SK-N-SH (cell line): ENCODE data around the gene GPX2. TPM values are rescaled to one million over a fixed set of nuclear protein-coding genes. Genes with fewer than 3 reads are reported as not detected.

Experiments
- CTCF ChIA-PET: fragments of 300-600, 350-600 bp; formaldehyde crosslinking; extraction: SDS; loops from one replicate; lab custom pipeline; 2021; lab: Yijun Ruan, JAX
- POLR2A ChIA-PET: fragments of 350-600 bp; sonication (Branson Sonifier 250); formaldehyde crosslinking; extraction: SDS; loops from one replicate; lab custom pipeline; 2020; ENCODE audit warnings: antibody characterized with exemption, inconsistent platforms; lab: Yijun Ruan, JAX
- DNase-seq: peaks from one replicate; pipeline ENCODE4 v3.0.0; 2012
- H2AFZ ChIP-seq: fragments of 200-600 bp; sonication (generic); 2 replicates; pipeline ENCODE4 v1.8.1; 2016; ENCODE audit warnings: antibody characterized with exemption, mild to moderate bottlenecking, low read depth
- H3F3A ChIP-seq: fragments of 200-600 bp; sonication (generic); replicated peaks from 2 replicates; pipeline ENCODE3; 2016; ENCODE audit warnings: antibody characterized with exemption, mild to moderate bottlenecking; ENCODE audit not compliant: insufficient read depth
- H3K27ac ChIP-seq, 2 experiments: fragments of 200-500 bp in 1 of 2; fragments of 200-600 bp in 1 of 2; sonication (Bioruptor generic) in 1 of 2; sonication (generic), shearing (Covaris generic) in 1 of 2; 2 replicates each; pipeline versions ENCODE4 v1.5.1 to v1.6.1; 2014 to 2016; ENCODE audit warnings: low read depth in 2 of 2, inconsistent platforms in 1 of 2, low read length in 1 of 2, mild to moderate bottlenecking in 1 of 2, mixed read lengths in 1 of 2
- H3K27me3 ChIP-seq: fragments of 200-600 bp; sonication (generic), shearing (Covaris generic); 2 replicates; pipeline ENCODE4 v1.6.1; 2016; ENCODE audit warnings: mixed run types; ENCODE audit not compliant: insufficient read depth
- H3K36me3 ChIP-seq, 2 experiments: fragments of 200-500 bp in 1 of 2; fragments of 200-600 bp in 1 of 2; sonication (Bioruptor generic) in 1 of 2; sonication (generic) in 1 of 2; replicated peaks in 1 of 2; 2 replicates each; pipeline versions ENCODE3 to v1.5.1; 2014 to 2016; ENCODE audit warnings: low read length in 1 of 2, mild to moderate bottlenecking in 1 of 2; ENCODE audit not compliant: insufficient read depth in 2 of 2, control insufficient read depth in 1 of 2
- H3K4me1 ChIP-seq, 2 experiments: fragments of 200-500 bp in 1 of 2; fragments of 200-600 bp in 1 of 2; sonication (Bioruptor generic) in 1 of 2; sonication (generic), shearing (Covaris generic) in 1 of 2; 2 replicates each; pipeline versions ENCODE4 v1.5.1 to v1.6.1; 2014 to 2016; ENCODE audit warnings: low read depth in 1 of 2, low read length in 1 of 2, mixed run types in 1 of 2; ENCODE audit not compliant: insufficient read depth in 2 of 2, control insufficient read depth in 1 of 2
- H3K4me2 ChIP-seq: fragments of 200-600 bp; sonication (generic), shearing (Covaris generic); 2 replicates; pipeline ENCODE4 v1.6.1; 2017; ENCODE audit warnings: mixed run types
- H3K4me3 ChIP-seq, 2 experiments: fragments of 200-500 bp in 1 of 2; fragments of 200-600 bp in 1 of 2; sonication (Bioruptor generic) in 1 of 2; sonication (generic), shearing (Covaris generic) in 1 of 2; 2 replicates each; pipeline versions ENCODE4 v1.5.1 to v1.8.1; 2014 to 2016; ENCODE audit warnings: low read depth in 2 of 2, inconsistent platforms in 1 of 2, low read length in 1 of 2, mild to moderate bottlenecking in 1 of 2, mixed read lengths in 1 of 2, moderate library complexity in 1 of 2
- H3K79me2 ChIP-seq: fragments of 200-600 bp; sonication (generic); 2 replicates; pipeline ENCODE4 v1.8.1; 2017; ENCODE audit warnings: mild to moderate bottlenecking; ENCODE audit not compliant: insufficient read depth
- H3K9ac ChIP-seq: fragments of 200-600 bp; sonication (generic); 2 replicates; pipeline ENCODE4 v1.6.1; 2017; ENCODE audit warnings: mixed run types
- H3K9me2 ChIP-seq: fragments of 200-600 bp; sonication (generic); 2 replicates; pipeline ENCODE4 v1.6.1; 2017; ENCODE audit warnings: mixed run types
- H3K9me3 ChIP-seq: fragments of 200-600 bp; sonication (generic); 2 replicates; pipeline ENCODE4 v1.6.1; 2017; ENCODE audit warnings: mixed run types, mild to moderate bottlenecking, moderate library complexity
- H4K20me1 ChIP-seq: fragments of 200-600 bp; sonication (generic); 2 replicates; pipeline ENCODE4 v1.6.1; 2017; ENCODE audit warnings: mild to moderate bottlenecking, mixed run types; ENCODE audit not compliant: insufficient read depth
- ELF1 ChIP-seq: IDR thresholded peaks from 2 replicates; pipeline ENCODE4 v1.4.0; 2012
- EZH2phosphoT487 ChIP-seq: fragments of 200-600 bp; sonication (generic); IDR thresholded peaks from 2 replicates; pipeline ENCODE4 v1.6.1; 2017; ENCODE audit warnings: low read depth, mixed run types, mild to moderate bottlenecking, antibody characterized with exemption, moderate library complexity, borderline replicate concordance
- GABPA ChIP-seq: IDR thresholded peaks from 2 replicates; pipeline ENCODE4 v1.4.0; 2012; ENCODE audit warnings: low read depth, mild to moderate bottlenecking
- MEF2A ChIP-seq: IDR thresholded peaks from 2 replicates; pipeline ENCODE4 v1.4.0; 2012; ENCODE audit warnings: low read depth, borderline replicate concordance
- RAD21 ChIP-seq: IDR thresholded peaks from 2 replicates; pipeline ENCODE4 v1.6.1; 2012; ENCODE audit warnings: mild to moderate bottlenecking, low read length
- RCOR1 ChIP-seq: fragments of 150-350 bp; IDR thresholded peaks from 2 replicates; pipeline ENCODE4 v1.6.1; 2017; ENCODE audit warnings: antibody characterized with exemption, low read length
- RFX5 ChIP-seq: IDR thresholded peaks from 2 replicates; pipeline ENCODE4 v1.6.1; 2012; ENCODE audit warnings: mild to moderate bottlenecking, improper control_type of control experiment, low read length
- RXRA ChIP-seq: IDR thresholded peaks from 2 replicates; pipeline ENCODE4 v1.4.0; 2012; ENCODE audit warnings: low read depth, mild to moderate bottlenecking, borderline replicate concordance
- TCF12 ChIP-seq: IDR thresholded peaks from 2 replicates; pipeline ENCODE4 v1.4.0; 2012
- TEAD4 ChIP-seq: IDR thresholded peaks from 2 replicates; pipeline ENCODE4 v1.4.0; 2012; ENCODE audit warnings: mild to moderate bottlenecking, borderline replicate concordance; ENCODE audit not compliant: insufficient read depth
- YY1 ChIP-seq: IDR thresholded peaks from 2 replicates; pipeline ENCODE4 v1.4.0; 2012; ENCODE audit warnings: low read depth, mild to moderate bottlenecking
- WGBS: methylation state at CpG from one replicate; pipeline ENCODE4 v1.1.6; 2017; ENCODE audit warnings: low lambda C conversion rate; 5-methylcytosine and 5-hydroxymethylcytosine counted together
- polyA plus RNA-seq, 3 experiments: library from polyadenylated mRNA; depleted of rRNA; stranded (reverse); fragments of >200 nt; gene quantifications; 2 replicates each; pipeline ENCODE4 v1.2.3, GENCODE V29; 2012
- TF ChIP-seq, protein P1 (sequence below): fragments of 150-350 bp; IDR thresholded peaks from 2 replicates; pipeline ENCODE4 v1.6.1; 2017; ENCODE audit warnings: antibody characterized with exemption, low read length, low read depth, borderline replicate concordance

The GPX2 gene
- polyA plus RNA-seq, 1 of the 3 experiments (the other 2 are of a cell fraction) = not detected

DNA sequence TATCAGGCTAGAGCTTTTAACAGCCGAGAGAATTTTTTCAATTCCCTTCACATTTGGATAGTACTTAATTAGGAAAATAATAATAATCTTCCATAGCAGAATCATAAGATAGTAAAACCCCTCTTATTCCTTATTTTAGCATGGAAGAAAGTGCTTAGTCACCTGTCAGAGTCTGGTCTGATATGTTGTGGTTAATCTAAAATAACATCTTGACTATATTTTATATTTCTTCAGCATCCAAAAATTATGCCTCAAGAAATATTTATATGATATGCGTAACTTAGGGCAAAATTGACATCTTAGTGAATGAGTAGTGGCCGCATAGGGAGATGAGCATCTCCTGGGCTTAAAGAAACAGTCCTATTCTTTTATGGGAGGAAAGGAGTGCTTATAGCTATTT is 15.5 kb downstream of the GPX2 start:
- 97% methylated on average over 3 of the region's 3 CpGs for WGBS
- Histone ChIP-seq H3K4me3 (no peak overlapping the region), H3K9me2 (no peaks in the 10 kb centered on the region), H3K9ac (no peak overlapping the region), H3K4me2 (no peak overlapping the region), H3K36me3 (peaks cover 70 to 71% of the 10 kb centered on the region in 2 experiments), H3K4me1 (peaks cover 0 to 5% of the 10 kb centered on the region in 2 experiments; a peak in 2 of 4 replicates), H3F3A (peaks cover 5% of the 10 kb centered on the region), H3K27ac (no peak overlapping the region), H2AFZ (no peak overlapping the region), H3K79me2 (peaks cover 24% of the 10 kb centered on the region), H4K20me1 (peaks cover 6% of the 10 kb centered on the region), H3K9me3 (no peaks in the 10 kb centered on the region), H3K27me3 (no peaks in the 10 kb centered on the region)
- POLR2A ChIA-PET = no interaction called here
- TF ChIP-seq ELF1 = no peak
- TF ChIP-seq YY1 = no peak
- TF ChIP-seq MEF2A = no peak
- TF ChIP-seq TEAD4 = no peak
- TF ChIP-seq EZH2phosphoT487 = no peak
- no peak for TF ChIP-seq RCOR1
- TF ChIP-seq TCF12 = no peak
- CTCF ChIA-PET = interaction anchor here (0.8 to 3.0 kb wide), 3 partner anchors 16 to 93 kb away, joined by 3 to 9 read pairs (median 4); no protein-coding TSS in a partner anchor
- no peak for DNase-seq

DNA sequence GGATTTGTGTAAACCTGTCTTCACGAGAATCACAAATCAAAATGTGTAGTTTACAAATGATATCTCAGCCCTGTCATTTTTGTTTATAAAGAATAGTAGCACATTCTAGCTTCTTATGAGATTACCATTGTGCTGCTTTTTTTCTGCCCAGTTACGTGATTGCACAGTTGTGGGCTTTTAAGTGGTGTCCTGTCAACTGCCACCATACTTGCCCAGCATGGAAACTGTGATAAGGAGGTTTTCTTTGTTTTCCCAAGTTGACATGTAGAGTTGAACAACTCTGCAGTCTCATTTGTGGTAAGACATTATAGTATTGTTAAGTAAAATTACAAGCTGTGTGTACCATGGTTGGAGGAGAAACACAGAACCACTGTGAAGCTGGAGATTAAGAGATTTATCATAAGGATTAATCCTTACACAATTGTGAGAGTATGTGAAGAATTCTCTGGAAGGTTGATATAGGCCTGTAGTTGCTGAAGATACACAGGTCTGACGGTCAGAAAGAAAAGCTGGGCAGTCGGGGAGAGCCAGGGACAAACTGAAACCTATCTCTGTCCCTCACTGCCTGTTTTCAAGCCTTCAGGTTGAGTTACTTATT is 16.0 kb downstream of the GPX2 start:
- 91% methylated on average over 4 of the region's 4 CpGs for WGBS
- DNase-seq = no peak
- Histone ChIP-seq H4K20me1 (peaks cover 12% of the 10 kb centered on the region), H3K9me3 (no peaks in the 10 kb centered on the region; the same call in 1 of the 2 replicates), H3K9ac (no peak overlapping the region), H3K79me2 (peaks cover 29% of the 10 kb centered on the region), H2AFZ (no peak overlapping the region), H3K27me3 (no peaks in the 10 kb centered on the region), H3K4me2 (no peak overlapping the region), H3K27ac (no peak overlapping the region), H3K4me3 (no peak overlapping the region), H3K4me1 (peaks cover 0 to 5% of the 10 kb centered on the region in 2 experiments; a peak in 2 of 4 replicates), H3K9me2 (no peaks in the 10 kb centered on the region), H3F3A (peaks cover 8% of the 10 kb centered on the region), H3K36me3 (peaks cover 65 to 68% of the 10 kb centered on the region in 2 experiments)
- POLR2A ChIA-PET = no interaction called here
- TF ChIP-seq, protein P1, sequence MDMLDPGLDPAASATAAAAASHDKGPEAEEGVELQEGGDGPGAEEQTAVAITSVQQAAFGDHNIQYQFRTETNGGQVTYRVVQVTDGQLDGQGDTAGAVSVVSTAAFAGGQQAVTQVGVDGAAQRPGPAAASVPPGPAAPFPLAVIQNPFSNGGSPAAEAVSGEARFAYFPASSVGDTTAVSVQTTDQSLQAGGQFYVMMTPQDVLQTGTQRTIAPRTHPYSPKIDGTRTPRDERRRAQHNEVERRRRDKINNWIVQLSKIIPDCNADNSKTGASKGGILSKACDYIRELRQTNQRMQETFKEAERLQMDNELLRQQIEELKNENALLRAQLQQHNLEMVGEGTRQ = no peak
- TF ChIP-seq RXRA = no peak
- no peak for TF ChIP-seq RFX5
- no peak for TF ChIP-seq GABPA
- no peak for TF ChIP-seq TCF12
- TF ChIP-seq YY1 = no peak
- TF ChIP-seq RAD21 = no peak
- CTCF ChIA-PET = interaction anchor here (0.8 to 3.0 kb wide), 4 partner anchors 16 to 103 kb away, joined by 3 to 9 read pairs (median 4); no protein-coding TSS in a partner anchor
